ENCODE measurements around the gene ASCL5.

ASCL5 gene

GRCh38 chr1:201136355-201137023, 9.5 kb upstream of the ASCL5 start:
- DNase-seq (ENCODE audit: low spot score), result no peak

- no peak for DNase-seq (ENCODE audit: low spot score)
These were observed 7.4 kb upstream of the ASCL5 start for GRCh38 chr1:201134405-201134804.

- no peak for DNase-seq (ENCODE audit: low spot score)
These were observed 4.4 kb upstream of the ASCL5 start for GRCh38 chr1:201131398-201131797.

GRCh38 chr1:201128962-201129361, 2.0 kb upstream of the ASCL5 start:
- no peak for DNase-seq (ENCODE audit: low spot score)

GRCh38 chr1:201128476-201128875, 1.5 kb upstream of the ASCL5 start:
- DNase-seq (ENCODE audit: low spot score), result no peak

- DNase-seq (ENCODE audit: low spot score), result no peak
These were observed 921 bp upstream of the ASCL5 start for GRCh38 chr1:201127755-201128455.

DNA sequence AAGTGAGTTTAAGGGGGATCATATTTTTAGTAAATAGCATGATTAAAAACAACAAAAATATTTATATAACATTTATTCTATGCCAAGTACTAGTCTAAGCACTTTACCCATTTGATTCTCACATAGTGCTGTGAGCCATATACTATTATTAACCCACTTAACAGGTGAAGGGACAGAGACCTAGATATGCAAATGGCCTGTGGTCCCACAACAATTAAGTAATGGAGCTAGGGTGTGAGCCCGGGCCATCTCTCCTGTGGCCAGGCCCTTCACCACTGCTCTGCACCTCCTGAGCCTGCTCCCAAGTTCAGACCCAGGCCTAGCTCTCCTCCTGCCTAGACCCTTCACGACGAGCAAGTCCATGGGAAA, 537 bp downstream of the ASCL5 start:
- no peak for DNase-seq (ENCODE audit: low spot score)

DNA sequence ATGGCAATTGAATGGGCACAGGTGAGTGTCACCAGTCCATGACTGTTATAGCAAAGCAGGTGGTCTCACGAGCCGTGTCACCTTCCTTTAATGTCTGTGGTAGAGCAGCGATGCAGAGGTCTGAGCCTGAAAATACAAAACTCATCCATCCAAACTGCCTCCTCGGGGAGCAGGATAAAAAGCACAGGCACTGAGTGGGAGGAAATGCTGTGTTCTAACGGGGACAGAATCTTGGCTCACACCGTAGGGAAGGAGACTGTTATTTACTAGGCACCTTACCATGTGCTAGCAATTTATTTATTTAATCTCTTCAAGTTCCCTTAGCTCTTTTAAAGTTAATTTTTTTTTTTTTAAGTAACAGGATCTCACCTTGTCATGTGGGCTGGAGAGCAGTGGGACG, 1.2 kb downstream of the ASCL5 start:
- DNase-seq (ENCODE audit: low spot score), result peak; percentile 58

GRCh38 chr1:201125019-201125418, 2.0 kb downstream of the ASCL5 start:
- DNase-seq (ENCODE audit: low spot score), result no peak

GRCh38 chr1:201123866-201124265, 3.1 kb downstream of the ASCL5 start:
- DNase-seq (ENCODE audit: low spot score), result no peak

DNA sequence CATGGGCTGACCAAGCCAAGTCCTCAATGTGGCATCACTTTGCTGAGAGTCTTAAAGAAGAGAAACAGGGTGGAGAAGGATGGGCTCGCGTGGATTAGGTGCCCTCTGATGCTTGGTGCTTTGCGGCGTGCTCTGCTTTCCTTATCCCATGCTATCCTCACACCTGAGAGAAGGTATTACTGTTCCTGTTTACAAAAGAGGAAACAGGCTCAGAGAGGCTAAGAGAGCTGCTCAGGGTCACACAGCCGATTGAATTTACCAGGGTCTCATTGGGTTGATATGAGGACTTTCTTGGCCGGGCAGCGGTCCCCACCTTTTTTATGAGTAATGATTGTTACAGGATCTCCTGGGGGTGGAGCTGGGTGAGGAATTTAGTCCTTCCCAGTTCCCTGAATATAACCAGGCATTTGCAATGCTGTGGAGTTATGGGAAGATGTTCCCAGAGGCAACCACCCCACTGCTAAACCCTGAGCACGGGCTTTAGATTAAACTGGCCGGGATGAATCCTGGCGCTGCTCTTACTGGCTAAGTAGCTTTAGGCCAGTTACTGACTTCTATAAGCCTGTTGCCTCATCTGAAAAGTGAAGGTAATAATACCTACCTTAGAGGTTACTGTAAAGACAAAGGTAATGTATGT, 4.5 kb downstream of the ASCL5 start:
- no peak for DNase-seq (ENCODE audit: low spot score)

- peak; percentile 70 for DNase-seq (ENCODE audit: low spot score)
These were observed 7.5 kb downstream of the ASCL5 start for GRCh38 chr1:201119206-201120197.

- no peak for DNase-seq (ENCODE audit: low spot score)
These were observed 10.9 kb downstream of the ASCL5 start for GRCh38 chr1:201116091-201116490.

- no peak for DNase-seq (ENCODE audit: low spot score)
These were observed 11.5 kb downstream of the ASCL5 start for GRCh38 chr1:201115390-201115937.

- peak; percentile 94 for DNase-seq (ENCODE audit: low spot score)
These were observed 12.5 kb downstream of the ASCL5 start for GRCh38 chr1:201114245-201115131.

DNA sequence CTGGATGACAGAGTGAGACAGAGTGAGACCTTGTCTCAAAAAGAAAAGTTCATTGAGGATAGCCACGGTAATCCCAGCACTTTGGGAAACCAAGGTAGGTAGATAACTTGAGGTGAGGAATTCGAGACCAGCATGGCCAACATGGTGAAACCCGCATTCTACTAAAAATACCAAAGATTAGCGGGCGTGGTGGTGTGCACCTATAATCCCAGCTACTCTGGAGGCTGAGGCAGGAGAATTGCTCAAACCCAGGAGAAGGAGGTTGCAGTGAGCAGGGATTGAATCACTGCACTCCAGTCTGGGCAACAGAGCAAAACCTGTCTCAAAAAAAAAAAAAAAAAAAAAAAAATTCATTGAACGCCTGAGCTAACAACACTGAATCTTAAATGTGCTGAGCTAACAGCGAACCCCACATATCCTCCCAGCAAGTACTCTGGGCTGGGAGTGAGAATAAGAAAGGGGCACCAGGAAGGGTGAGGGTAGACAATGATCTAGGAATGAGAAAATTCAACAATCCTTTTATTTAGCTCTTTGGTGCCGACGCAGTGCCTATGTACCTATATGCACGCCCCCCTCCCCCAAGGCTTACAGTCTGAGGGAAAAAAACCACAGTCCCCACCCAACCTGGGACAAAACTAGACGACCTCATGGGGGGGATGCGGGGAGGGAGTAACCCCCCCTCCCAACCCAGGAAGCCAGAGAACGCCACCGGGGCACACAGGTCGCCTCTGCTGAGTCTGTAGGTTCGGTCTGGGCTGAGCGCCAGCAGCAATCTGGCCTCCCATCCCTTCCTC, 13.3 kb downstream of the ASCL5 start:
- no peak for DNase-seq (ENCODE audit: low spot score)

GRCh38 chr1:201112926-201113325, 14.1 kb downstream of the ASCL5 start:
- DNase-seq (ENCODE audit: low spot score), result no peak

DNA sequence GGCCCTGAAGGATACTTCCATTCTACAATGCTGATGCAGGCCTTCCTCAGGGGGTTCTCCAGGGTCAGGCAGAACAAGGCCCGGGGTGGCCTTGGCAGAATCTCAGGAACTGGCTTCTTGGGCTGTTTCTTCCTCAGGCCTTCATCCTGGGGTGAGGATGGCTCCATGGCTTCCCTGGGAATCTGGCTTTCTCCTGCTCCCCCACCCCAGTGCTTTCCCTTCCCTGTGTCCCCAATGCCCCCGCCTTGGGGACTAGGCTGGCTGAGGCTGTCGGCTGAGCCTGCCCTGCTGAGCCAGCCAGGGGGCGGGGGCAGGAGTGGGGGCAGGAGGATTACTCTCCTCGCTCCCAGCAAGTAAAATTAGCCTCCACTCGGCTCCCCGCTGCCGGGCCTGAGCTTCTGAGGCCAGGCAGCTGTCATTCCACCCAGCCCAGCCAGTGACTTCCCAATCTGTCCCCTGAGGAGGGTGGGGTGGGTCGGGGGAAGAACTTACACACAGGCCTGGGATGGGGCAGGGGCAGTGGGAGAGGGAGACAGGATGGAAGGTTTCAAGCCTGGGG, 14.7 kb downstream of the ASCL5 start, which contains the start of gene CACNA1S:
Gene CACNA1S, minus strand, starts transcription at position 254 of the 559 bp plus-strand sequence. Its CDS starts 87 bp downstream, at position 167.
- no peak for DNase-seq (ENCODE audit: low spot score)

GRCh38 chr1:201111672-201112071, 15.3 kb downstream of the ASCL5 start:
- DNase-seq (ENCODE audit: low spot score), result no peak
